ENCODE results near the gene NDUFS3.
"Not testable (repeated sequence)": the region's sequence is repeated elsewhere in the genome, so short reads cannot be mapped to it uniquely, and the experiment has no call there.

Gene NDUFS3

GRCh38 chr11:47562393-47562792 lies 16.5 kb upstream of the NDUFS3 start:
- not testable (repeated sequence) for DNase-seq

DNA sequence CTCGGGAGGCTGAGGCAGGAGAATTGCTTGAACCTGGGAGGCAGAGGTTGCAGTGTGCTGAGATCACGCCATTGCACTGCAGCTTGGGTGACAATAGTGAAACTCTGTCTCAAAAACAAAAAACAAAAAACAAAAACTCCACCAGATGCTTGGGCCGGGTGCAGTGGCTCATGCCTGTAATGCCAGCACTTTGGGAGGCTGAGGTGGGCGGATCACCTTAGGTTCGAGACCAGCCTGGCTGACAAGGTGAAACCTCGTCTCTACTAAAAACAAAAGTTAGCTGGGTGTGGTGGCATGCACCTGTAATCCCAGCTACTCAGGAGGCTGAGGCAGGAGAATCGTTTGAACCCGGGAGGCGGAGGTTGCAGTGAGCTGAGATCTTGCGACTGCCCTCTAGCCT lies 14.5 kb upstream of the NDUFS3 start:
- DNase-seq = not testable (repeated sequence)

DNA sequence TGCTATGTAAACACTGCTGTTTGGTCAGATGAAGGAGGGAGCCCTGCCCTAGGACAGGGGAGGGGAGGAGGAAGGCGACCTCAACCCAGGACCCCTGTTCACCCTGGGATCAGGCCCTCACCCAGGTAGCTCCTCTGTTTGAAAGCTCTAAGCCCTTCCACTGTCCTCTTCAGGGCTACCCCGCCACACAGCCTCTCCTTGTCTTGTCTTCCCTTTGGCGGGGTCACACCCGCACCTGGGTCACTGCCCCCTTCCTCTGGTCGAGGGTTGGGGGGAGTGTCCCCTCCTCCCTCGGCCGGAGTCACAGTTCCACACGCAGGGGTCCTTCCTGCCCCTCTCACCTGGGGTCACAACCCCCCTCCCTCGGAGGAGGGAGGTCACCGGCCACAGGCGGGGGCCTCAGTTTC lies 13.9 kb upstream of the NDUFS3 start:
- DNase-seq = no peak

DNA sequence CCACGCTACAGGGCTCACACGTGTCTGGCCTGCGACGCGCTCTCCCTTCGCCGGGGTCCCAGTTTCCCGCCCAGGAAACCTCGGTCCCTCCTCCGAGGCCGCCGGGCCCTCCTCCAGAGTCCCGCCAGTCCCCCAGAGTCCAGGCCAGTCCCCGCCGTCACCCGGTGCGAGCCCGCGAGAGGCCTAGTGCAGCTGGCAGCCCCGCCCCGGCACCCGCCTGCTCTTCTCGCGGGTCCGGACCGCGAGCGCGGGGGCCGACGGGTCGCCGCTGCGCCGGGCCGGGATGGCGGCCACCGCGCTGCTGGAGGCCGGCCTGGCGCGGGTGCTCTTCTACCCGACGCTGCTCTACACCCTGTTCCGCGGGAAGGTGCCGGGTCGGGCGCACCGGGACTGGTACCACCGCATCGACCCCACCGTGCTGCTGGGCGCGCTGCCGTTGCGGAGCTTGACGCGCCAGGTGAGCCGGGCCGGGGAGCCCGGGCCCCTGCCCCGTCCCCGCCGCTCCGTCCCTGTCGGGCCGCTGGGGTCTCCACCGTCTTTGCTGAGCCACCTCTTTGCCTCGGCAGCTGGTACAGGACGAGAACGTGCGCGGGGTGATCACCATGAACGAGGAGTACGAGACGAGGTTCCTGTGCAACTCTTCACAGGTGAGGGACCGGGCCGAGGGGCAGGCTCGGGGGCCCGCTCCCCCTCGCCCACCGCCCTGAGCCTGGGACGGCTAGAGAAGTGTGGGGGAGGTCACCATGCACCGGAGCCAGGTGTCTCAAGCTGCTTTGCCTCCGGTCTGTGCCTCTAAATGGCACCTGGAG lies 13.3 kb upstream of the NDUFS3 start, which contains the start of gene PTPMT1:
PTPMT1 (plus strand) TSS at position 260 of the 809 bp plus-strand sequence; CDS start at position 284, 24 bp downstream.
- peak; percentile 74 for DNase-seq

- peak; percentile 26 for DNase-seq
Measured at GRCh38 chr11:47566149-47566698, 12.7 kb upstream of the NDUFS3 start.

GRCh38 chr11:47569646-47570045 lies 9.2 kb upstream of the NDUFS3 start:
- no peak for DNase-seq

GRCh38 chr11:47570651-47571356 lies 8.1 kb upstream of the NDUFS3 start:
- no peak for DNase-seq

DNA sequence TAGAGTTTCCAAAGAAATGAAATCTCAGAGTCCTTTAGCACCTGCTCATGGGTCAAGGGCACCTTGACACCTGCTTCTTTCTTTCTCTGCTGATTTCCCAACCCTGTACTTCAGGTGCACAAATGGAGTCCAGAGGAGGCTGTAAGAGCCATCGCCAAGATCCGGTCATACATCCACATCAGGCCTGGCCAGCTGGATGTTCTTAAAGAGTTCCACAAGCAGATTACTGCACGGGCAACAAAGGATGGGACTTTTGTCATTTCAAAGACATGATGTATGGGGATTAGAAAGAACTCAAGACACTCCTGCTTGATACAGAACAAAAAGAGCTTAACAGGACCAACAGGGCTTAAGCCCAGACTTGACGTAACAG lies 7.5 kb upstream of the NDUFS3 start:
- DNase-seq = peak; percentile 77

GRCh38 chr11:47571895-47572294 lies 7.0 kb upstream of the NDUFS3 start:
- DNase-seq = no peak

DNA sequence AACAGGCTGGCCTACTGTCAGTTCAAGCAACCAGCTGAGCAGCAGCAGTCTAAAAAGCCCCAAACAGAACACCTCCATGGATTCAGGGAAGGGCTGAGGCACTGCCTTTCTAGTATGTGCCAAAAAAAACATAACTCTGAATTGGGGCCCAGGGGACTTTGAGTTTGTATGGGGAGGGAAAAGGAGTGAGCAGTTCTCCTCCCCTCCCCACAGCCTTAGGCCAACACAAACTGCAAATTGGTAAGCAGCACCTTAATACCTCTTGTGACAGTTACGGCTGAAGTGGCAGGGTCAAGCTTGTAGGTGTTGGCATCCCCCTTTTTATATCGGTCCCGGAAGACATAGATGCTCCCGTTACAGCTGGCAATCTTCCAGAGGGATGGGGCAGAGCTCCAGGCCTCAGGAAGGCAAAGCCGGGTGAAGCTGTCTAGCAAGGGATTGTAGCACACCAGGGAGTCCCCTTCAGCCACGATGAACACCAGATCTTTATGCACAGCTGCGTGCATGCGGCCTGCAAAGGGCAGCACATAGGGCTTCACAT lies 6.1 kb upstream of the NDUFS3 start:
- no peak for DNase-seq

DNA sequence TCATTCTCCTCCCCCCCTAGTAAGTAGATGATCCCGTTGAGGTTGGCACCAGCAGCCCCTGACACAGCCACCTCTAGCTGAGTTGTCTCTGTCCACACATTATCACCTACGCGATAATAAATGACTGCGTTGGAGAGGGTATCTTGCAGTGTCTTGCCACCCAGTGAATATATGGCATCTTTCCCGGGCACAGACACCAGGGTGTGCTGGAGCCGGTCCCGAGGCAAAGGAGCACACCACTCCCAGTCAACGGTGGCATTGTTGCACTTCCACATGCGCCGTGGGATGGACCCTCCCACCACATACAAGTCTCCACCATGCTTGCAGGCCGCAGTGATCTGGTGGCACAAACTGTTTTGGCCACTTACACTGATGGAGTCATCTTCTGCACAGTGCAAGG lies 5.6 kb upstream of the NDUFS3 start:
- DNase-seq = no peak

- no peak for DNase-seq
Measured at GRCh38 chr11:47577460-47578041, 1.3 kb upstream of the NDUFS3 start.

DNA sequence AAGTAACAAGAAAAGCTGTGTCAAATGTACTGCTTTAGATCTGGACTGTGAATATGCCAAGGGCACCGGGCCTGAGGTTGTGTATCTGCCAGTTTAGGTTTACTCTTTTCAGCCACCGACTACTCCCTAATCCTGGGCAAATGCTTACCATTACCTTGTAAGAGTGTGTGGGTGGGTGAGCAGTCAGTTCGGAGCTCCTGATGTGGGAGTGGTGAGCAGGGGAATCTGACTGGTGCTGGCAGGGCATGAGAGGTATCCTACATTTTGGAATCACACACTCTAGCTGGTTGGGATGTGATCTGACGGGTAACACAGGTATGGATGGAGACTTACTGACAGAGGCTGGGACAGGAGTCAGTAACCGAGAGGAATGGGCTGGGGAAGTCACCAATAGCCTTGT lies 5.0 kb downstream of the NDUFS3 start:
- no peak for DNase-seq

DNA sequence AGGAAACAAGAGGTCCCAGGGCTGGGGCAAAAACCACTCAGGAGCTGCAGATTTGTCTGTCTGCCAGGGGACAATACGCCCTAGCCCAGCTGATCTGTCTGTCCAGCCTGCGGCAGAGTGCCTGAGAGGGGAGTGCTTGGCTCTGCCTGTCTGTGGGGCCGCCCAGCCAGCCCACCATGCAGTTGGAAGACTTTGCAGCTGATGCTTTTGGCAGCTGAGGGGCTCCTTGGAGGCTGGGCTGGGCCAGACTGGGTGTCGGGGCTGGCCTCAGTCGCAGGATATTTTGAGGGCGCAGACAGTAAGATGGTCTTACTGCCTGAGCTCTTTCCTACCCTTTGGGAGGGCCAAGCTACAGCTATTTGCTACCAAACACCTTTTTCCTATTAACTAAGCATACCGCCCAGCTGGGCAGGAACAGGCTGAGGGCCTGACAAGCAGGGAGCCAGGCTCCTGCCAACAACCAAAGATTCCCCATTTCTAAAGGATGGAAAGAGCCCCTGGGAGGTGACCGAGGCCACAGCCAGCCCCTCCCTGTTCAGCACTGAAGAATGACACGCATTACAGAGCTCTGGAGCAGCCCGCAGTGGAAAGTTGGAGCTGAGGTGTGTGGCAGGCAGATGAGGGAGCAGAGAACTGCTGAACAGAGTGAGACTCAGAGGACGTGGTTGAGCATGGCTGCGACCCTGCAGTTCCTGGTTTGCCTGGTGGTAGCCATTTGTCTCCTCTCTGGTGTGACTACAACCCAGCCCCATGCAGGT lies 7.4 kb downstream of the NDUFS3 start, which contains the start of gene FAM180B:
FAM180B (plus strand) TSS at position 581 of the 758 bp plus-strand sequence; CDS start at position 672, 91 bp downstream.
- DNase-seq = no peak

DNA sequence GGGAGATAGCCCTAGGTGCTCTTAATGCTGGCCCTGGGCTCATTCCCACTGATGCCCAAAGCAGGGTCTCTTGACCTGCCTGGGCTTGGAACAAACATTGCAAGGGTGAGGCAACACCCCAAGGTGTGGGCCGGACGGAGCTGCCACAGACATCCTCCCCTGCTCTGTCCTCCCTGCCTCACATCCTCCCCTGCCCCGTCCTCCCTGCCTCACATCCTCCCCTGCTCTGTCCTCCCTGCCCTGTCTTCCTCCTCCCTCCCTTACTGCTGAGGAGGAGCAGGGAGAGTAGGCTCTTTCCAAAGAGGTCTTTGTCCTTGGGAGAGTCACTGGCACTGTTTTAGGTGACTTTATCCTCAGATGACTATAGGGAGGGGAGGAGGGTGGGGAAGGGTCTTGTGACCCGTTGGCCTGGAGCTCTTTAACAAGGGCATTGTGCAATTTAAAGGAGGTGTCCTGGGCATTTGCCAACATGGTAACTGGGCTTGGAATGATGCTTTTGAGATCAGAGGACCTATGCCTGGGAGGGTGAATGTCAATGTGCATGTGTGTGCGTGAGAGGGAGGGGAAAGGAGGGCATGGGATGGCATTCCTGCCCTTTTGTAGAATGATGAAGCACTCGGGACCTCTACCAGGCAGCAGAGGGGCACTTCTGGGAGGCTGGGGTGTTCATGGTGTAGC lies 8.3 kb downstream of the NDUFS3 start:
- no peak for DNase-seq

DNA sequence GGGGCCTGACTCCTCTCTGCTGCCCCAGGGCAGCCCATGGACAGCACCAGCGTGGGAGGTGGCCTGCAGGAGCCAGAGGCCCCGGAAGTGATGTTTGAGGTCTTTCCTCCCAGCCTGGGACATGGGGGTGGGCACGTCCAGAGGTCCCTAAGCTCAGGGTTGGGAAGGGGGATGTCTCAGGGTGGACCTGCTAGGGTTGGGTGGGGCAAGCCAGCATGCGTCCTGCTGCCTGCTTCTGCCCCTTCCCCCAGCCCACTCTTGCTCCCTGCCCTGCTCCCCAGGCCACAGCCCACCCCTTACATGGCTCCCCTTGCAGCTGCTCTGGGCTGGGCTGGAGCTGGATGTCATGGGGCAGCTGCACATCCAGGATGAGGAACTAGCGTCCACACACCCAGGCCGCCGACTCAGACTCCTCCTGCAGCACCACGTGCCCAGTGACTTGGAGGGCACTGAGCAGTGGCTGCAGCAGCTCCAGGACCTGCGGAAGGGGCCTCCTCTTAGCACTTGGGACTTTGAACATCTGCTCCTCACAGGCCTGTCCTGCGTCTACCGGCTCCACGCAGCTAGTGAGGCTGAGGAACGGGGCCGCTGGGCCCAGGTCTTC lies 9.0 kb downstream of the NDUFS3 start:
- no peak for DNase-seq

GRCh38 chr11:47589118-47589517 lies 10.2 kb downstream of the NDUFS3 start:
- DNase-seq = no peak

DNA sequence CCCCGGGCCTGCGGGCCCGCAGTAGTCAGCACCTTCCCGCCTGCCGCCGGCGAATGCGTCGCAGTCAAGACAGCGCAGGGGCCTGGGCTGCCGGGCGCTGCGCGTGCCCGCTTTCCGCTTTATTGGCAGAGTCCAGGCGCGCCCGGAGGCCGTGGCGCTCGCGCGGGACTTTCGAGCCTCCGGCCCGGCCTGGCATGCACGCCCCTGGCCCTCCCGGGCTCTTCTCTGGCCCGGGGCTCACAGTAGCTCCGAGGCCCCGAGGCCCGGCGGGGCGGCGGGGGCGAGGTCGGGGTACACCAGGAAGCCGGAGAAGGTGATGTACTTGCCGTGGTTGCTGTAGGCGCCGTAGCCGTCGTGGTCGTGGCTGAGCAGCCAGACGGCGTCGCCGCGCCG lies 10.7 kb downstream of the NDUFS3 start:
- no peak for DNase-seq

DNA sequence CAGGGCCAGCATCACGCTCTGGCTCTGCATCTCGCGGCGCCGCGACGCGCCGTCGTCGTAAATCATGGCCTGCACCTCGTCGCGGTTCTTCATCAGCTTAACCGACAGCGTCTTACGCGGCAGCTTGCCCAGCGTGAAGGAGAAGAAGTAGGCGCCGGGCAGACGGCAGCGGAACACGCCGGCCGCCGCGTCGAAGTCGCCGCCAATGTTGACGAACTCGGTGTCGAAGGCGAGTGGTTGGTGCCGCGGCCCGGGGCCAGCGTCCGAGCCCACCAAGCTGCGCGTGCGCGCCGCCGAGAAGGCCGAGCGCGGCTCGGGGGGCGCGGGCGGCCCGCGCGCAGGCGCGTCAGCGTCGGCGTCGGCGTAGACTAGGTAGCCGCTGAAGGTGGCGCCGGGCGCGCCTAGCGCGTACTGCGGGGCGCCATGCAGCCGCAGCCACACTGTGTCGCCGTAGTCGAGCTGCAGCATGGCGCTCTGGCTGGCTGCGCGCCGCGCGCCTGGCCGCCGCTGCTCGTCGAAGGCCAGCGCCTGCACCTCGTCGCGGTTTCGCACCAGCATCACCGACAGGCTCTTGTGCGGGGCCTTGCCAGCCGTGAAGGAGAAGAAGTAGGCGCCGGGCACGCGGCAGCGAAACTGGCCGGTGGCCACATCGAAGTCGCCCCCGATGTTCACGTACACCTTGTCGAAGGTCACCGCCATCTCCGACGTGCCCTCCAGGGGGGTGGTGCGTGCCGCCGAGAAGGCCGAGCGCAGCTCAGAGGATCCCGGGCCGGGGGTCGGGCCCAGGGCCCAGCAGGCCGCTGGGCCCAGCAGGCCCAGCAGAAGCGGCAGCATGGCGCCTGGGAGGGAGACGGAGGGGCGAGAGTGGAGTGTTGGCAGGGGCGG lies 11.3 kb downstream of the NDUFS3 start:
- no peak for DNase-seq

GRCh38 chr11:47591764-47592163 lies 12.9 kb downstream of the NDUFS3 start:
- no peak for DNase-seq

Measured in NCI-H82 (cell line).